Measurements from ENCODE around the gene SH3BGRL2.
A peak's percentile ranks its signal among the peaks of the same experiment; 100 is the strongest.
"Not testable (repeated sequence)": the region's sequence is repeated elsewhere in the genome, so short reads cannot be mapped to it uniquely, and the experiment has no call there.

The SH3BGRL2 gene

GRCh38 chr6:79704200-79704599 is 73.1 kb downstream of the SH3BGRL2 start:
- DNase-seq, result no peak

- DNase-seq, result no peak
Observed at GRCh38 chr6:79705456-79705995, 74.4 kb downstream of the SH3BGRL2 start.

GRCh38 chr6:79706527-79706926 is 75.4 kb downstream of the SH3BGRL2 start:
- DNase-seq, result no peak

- DNase-seq, result no peak
Observed at GRCh38 chr6:79707621-79708020, 76.5 kb downstream of the SH3BGRL2 start.

- no peak for DNase-seq
Observed at GRCh38 chr6:79708095-79708791, 77.1 kb downstream of the SH3BGRL2 start.

- DNase-seq, result peak; percentile 57
Observed at GRCh38 chr6:79710127-79710526, 79.0 kb downstream of the SH3BGRL2 start.

GRCh38 chr6:79711167-79711566 is 80.0 kb downstream of the SH3BGRL2 start:
- no peak for DNase-seq

- DNase-seq, result no peak
Observed at GRCh38 chr6:79712144-79712543, 81.0 kb downstream of the SH3BGRL2 start.

GRCh38 chr6:79712616-79713135 is 81.5 kb downstream of the SH3BGRL2 start:
- DNase-seq, result no peak

- peak; percentile 64 for DNase-seq
Observed at GRCh38 chr6:79713701-79714322, 82.7 kb downstream of the SH3BGRL2 start.

- no peak for DNase-seq
Observed at GRCh38 chr6:79717989-79718388, 86.9 kb downstream of the SH3BGRL2 start.

GRCh38 chr6:79718509-79719247 is 87.5 kb downstream of the SH3BGRL2 start:
- DNase-seq, result no peak

GRCh38 chr6:79719248-79719960 is 88.3 kb downstream of the SH3BGRL2 start:
- DNase-seq, result no peak

GRCh38 chr6:79724816-79725215 is 93.7 kb downstream of the SH3BGRL2 start:
- DNase-seq, result no peak

- DNase-seq, result no peak
Observed at GRCh38 chr6:79731471-79731870, 100.3 kb downstream of the SH3BGRL2 start.

GRCh38 chr6:79733388-79733787 is 102.3 kb downstream of the SH3BGRL2 start:
- no peak for DNase-seq

- DNase-seq, result no peak
Observed at GRCh38 chr6:79734374-79734773, 103.2 kb downstream of the SH3BGRL2 start.

GRCh38 chr6:79735183-79735582 is 104.1 kb downstream of the SH3BGRL2 start:
- no peak for DNase-seq

- DNase-seq, result no peak
Observed at GRCh38 chr6:79737172-79737571, 106.0 kb downstream of the SH3BGRL2 start.

- no peak for DNase-seq
Observed at GRCh38 chr6:79742030-79742429, 110.9 kb downstream of the SH3BGRL2 start.

- not testable (repeated sequence) for DNase-seq
Observed at GRCh38 chr6:79745282-79745681, 114.2 kb downstream of the SH3BGRL2 start.

GRCh38 chr6:79746325-79746724 is 115.2 kb downstream of the SH3BGRL2 start:
- DNase-seq, result not testable (repeated sequence)

- DNase-seq, result no peak
Observed at GRCh38 chr6:79750806-79751205, 119.7 kb downstream of the SH3BGRL2 start.
